PC-3 (cell line): ENCODE data around the gene ATP5PD. TPM values are rescaled to one million over a fixed set of nuclear protein-coding genes. Genes with fewer than 3 reads are reported as not detected.

Source experiments
- ATAC-seq: fragments of 200-7000 bp; cut with Tn5 transposase; 2 replicates; pipeline ENCODE4 v1.9.1; 2020; ENCODE audit warnings: mild to moderate bottlenecking, moderate library complexity
- BruUV-seq: library from RNA; stranded (reverse); fragments of 400-500 nt; replicated peaks from 2 replicates; lab custom pipeline; 2021; lab: Mats Ljungman, UMichigan
- CTCF ChIA-PET: fragments of 300-600 bp; sonication (Branson Sonifier 250); formaldehyde crosslinking; loops from one replicate; lab custom pipeline; 2022; ENCODE audit warnings: antibody characterized with exemption; lab: Charles Lee
- POLR2A ChIA-PET: fragments of 300-600 bp; sonication (Branson Sonifier 250); formaldehyde crosslinking; loops from one replicate; lab custom pipeline; 2022; ENCODE audit warnings: antibody characterized with exemption; ENCODE audit not compliant: unreplicated experiment; lab: Charles Lee
- DNase-seq: peaks from one replicate; pipeline ENCODE4 v3.0.0-alpha.2; 2015
- H2AFZ ChIP-seq: fragments of 300-600 bp; sonication (generic); 2 replicates; pipeline ENCODE4 v1.6.0; 2016; ENCODE audit warnings: antibody characterized with exemption, low read length
- H3F3A ChIP-seq: fragments of 300-600 bp; sonication (generic); one replicate; pipeline ENCODE4 v1.6.0; 2017; ENCODE audit warnings: antibody characterized with exemption, low read length, control low read depth, mild to moderate bottlenecking; ENCODE audit not compliant: unreplicated experiment
- H3K27ac ChIP-seq: fragments of 300-600 bp; sonication (generic); 2 replicates; pipeline ENCODE4 v1.5.1; 2016; ENCODE audit warnings: mild to moderate bottlenecking, low read length
- H3K27me3 ChIP-seq: fragments of 300-600 bp; sonication (generic); 2 replicates; pipeline ENCODE4 v1.6.1; 2016; ENCODE audit warnings: low read length, mixed read lengths
- H3K36me3 ChIP-seq: fragments of 300-600 bp; sonication (generic); 2 replicates; pipeline ENCODE4 v1.6.1; 2016; ENCODE audit warnings: low read depth, mixed run types, low read length, mixed read lengths
- H3K4me1 ChIP-seq: fragments of 300-600 bp; sonication (generic); 2 replicates; pipeline ENCODE4 v1.5.1; 2016; ENCODE audit warnings: low read length; ENCODE audit not compliant: insufficient read depth
- H3K4me2 ChIP-seq: fragments of 300-600 bp; sonication (generic); 2 replicates; pipeline ENCODE4 v1.6.0; 2016; ENCODE audit warnings: low read length
- H3K4me3 ChIP-seq: fragments of 300-600 bp; sonication (generic); 2 replicates; pipeline ENCODE4 v1.5.1; 2016; ENCODE audit warnings: mild to moderate bottlenecking, low read length, mixed read lengths
- H3K79me2 ChIP-seq: fragments of 300-600 bp; sonication (generic); 2 replicates; pipeline ENCODE4 v1.6.1; 2017; ENCODE audit warnings: low read length, mixed read lengths
- H3K9ac ChIP-seq: fragments of 300-600 bp; sonication (generic); 2 replicates; pipeline ENCODE4 v1.6.0; 2016; ENCODE audit warnings: mild to moderate bottlenecking, low read length
- H3K9me2 ChIP-seq: fragments of 300-600 bp; sonication (generic); replicated peaks from 2 replicates; pipeline ENCODE4 v1.6.1; 2016; ENCODE audit warnings: mixed run types, low read length, mixed read lengths
- H3K9me3 ChIP-seq: fragments of 300-600 bp; sonication (generic); 2 replicates; pipeline ENCODE4 v1.6.1; 2016; ENCODE audit warnings: low read length, mixed read lengths
- H4K20me1 ChIP-seq: fragments of 300-600 bp; sonication (generic); 2 replicates; pipeline ENCODE4 v1.6.1; 2016; ENCODE audit warnings: low read length, mixed read lengths
- CTCF ChIP-seq: fragments of 300-600 bp; sonication (generic); conservative IDR thresholded peaks from 2 replicates; pipeline ENCODE4 v1.5.1; 2017; ENCODE audit warnings: antibody characterized with exemption, low read depth, mild to moderate bottlenecking, low read length
- EZH2 ChIP-seq: fragments of 300-600 bp; sonication (generic); IDR thresholded peaks from one replicate; pipeline ENCODE4 v1.6.1; 2017; ENCODE audit warnings: antibody characterized with exemption, mild to moderate bottlenecking, low read length; ENCODE audit not compliant: unreplicated experiment
- EZH2phosphoT487 ChIP-seq: fragments of 300-600 bp; sonication (generic); IDR thresholded peaks from 2 replicates; pipeline ENCODE4 v1.6.1; 2018; ENCODE audit warnings: mild to moderate bottlenecking, antibody characterized with exemption, low read length, borderline replicate concordance
- intact Hi-C: fragments of 100-400 bp; cut with micrococcal nuclease; formaldehyde crosslinking; loops from 2 replicates; pipeline ENCODE4 v1.9.0; 2023
- total RNA-seq: library from RNA; depleted of rRNA; stranded (reverse); fragments of >200 nt; gene quantifications from 2 replicates; pipeline ENCODE4 v1.2.3, GENCODE V29; 2014

The ATP5PD gene
- total RNA-seq, 1 experiment from 2014 or later, result 361 TPM

- CTCF ChIA-PET, result no interaction called here
- Histone ChIP-seq H3K4me1 (peaks cover 20% of the 10 kb centered on the region), H4K20me1 (no peaks in the 10 kb centered on the region), H3K27ac (no peak within 1 kb of the TSS), H3K4me2 (no peak within 1 kb of the TSS; the same call in 1 of the 2 replicates), H3F3A (no peaks in the 10 kb centered on the region), H3K9ac (no peak within 1 kb of the TSS), H3K79me2 (no peaks in the 10 kb centered on the region), H3K9me3 (no peaks in the 10 kb centered on the region), H3K27me3 (no peaks in the 10 kb centered on the region), H3K4me3 (no peak within 1 kb of the TSS), H2AFZ (no peak within 1 kb of the TSS; the same call in 1 of the 2 replicates), H3K9me2 (no peaks in the 10 kb centered on the region), H3K36me3 (no peaks in the 10 kb centered on the region)
- no peak for TF ChIP-seq CTCF
- TF ChIP-seq EZH2, result no peak
- no peak for TF ChIP-seq EZH2phosphoT487
- BruUV-seq, result no TSS peak
- no peak for DNase-seq
- POLR2A ChIA-PET, result interaction anchor here (0.5 kb wide), 1 partner anchor 215 kb away, joined by 46 read pairs; no protein-coding TSS in a partner anchor
- no peak for ATAC-seq
- intact Hi-C loops, result no loop called here
Observed at GRCh38 chr17:75087558-75088453, 41.0 kb upstream of the ATP5PD start, which contains the start of gene SLC16A5. Gene SLC16A5, plus strand, starts transcription at chr17:75087954. Its CDS starts 5,683 bp downstream, at chr17:75093637.

GRCh38 chr17:75087182-75087557 lies 40.4 kb upstream of the ATP5PD start:
- H3K4me2 ChIP-seq, result no peak overlapping the region
- H3K27ac ChIP-seq, result no peak overlapping the region
- no TSS peak for BruUV-seq
- H3K36me3 ChIP-seq, result no peaks in the 10 kb centered on the region
- no peak overlapping the region for H3K9ac ChIP-seq
- H3K4me3 ChIP-seq, result no peak overlapping the region
- peaks cover 17% of the 10 kb centered on the region for H3K4me1 ChIP-seq
- H3K27me3 ChIP-seq, result no peaks in the 10 kb centered on the region
- no peaks in the 10 kb centered on the region for H3K79me2 ChIP-seq
- DNase-seq, result no peak
- H2AFZ ChIP-seq, result no peak overlapping the region
- ChIA-PET CTCF (no interaction called here), POLR2A (no interaction called here)
- H3K9me3 ChIP-seq, result no peaks in the 10 kb centered on the region
- no peaks in the 10 kb centered on the region for H3F3A ChIP-seq
- H4K20me1 ChIP-seq, result no peaks in the 10 kb centered on the region
- no peaks in the 10 kb centered on the region for H3K9me2 ChIP-seq
- intact Hi-C loops, result no loop called here
- no peak for ATAC-seq
- TF ChIP-seq CTCF, result no peak
- no peak for TF ChIP-seq EZH2phosphoT487
- no peak for TF ChIP-seq EZH2
